ENCODE data around the gene DYNC2H1.

- TF ChIP-seq CTCF (conservative IDR thresholded peaks at IDR 0.05 in 1 of 2, IDR thresholded peaks at IDR 0.05 in 1 of 2; ENCODE audit: low read depth in 1 of 2, low read length in 2 of 2) = no peak
- TF ChIP-seq EZH2 (IDR thresholded peaks at IDR 0.05; ENCODE audit: low read length, missing control alignments) = no peak
Measured at GRCh38 chr11:103295704-103296103, 186.5 kb downstream of the DYNC2H1 start.

All from fibroblast of lung (primary cell).